ENCODE results near the gene SNAPC5.

SNAPC5 gene

GRCh38 chr15:66459818-66460615 is 37.5 kb downstream of the SNAPC5 start:
- no peak for DNase-seq (ENCODE audit: low spot score)

- DNase-seq (ENCODE audit: low spot score) = no peak
These were observed 41.4 kb downstream of the SNAPC5 start for GRCh38 chr15:66456211-66456610.

- no peak for DNase-seq (ENCODE audit: low spot score)
These were observed 43.4 kb downstream of the SNAPC5 start for GRCh38 chr15:66454143-66454542.

- DNase-seq (ENCODE audit: low spot score) = no peak
These were observed 44.5 kb downstream of the SNAPC5 start for GRCh38 chr15:66452971-66453580.

GRCh38 chr15:66452420-66452819 is 45.1 kb downstream of the SNAPC5 start:
- no peak for DNase-seq (ENCODE audit: low spot score)
